Measurements from ENCODE around the gene ZNF735.
"Not testable (repeated sequence)": the region's sequence is repeated elsewhere in the genome, so short reads cannot be mapped to it uniquely, and the experiment has no call there.

- not testable (repeated sequence) for TF ChIP-seq CTCF (conservative IDR thresholded peaks at IDR 0.05); ZFX (IDR thresholded peaks at IDR 0.05)
These were observed 21.2 kb downstream of the ZNF735 start, which contains the start of gene ZNF679 for GRCh38 chr7:64228174-64228573.

All from C4-2B (cell line).